OCI-LY1 (cell line): ENCODE measurements around the gene TNIP1.

ENCODE experiments used
- EZH2 ChIP-seq: fragments of 200-600 bp; sonication (generic), shearing (Covaris generic); IDR thresholded peaks from 2 replicates; pipeline ENCODE4 v1.8.0; 2017; ENCODE audit warnings: borderline replicate concordance, mixed run types, mild to moderate bottlenecking, antibody characterized with exemption, low read length, moderate library complexity, mixed read lengths
- TF ChIP-seq, protein P1 (sequence below): fragments of 200-600 bp; sonication (generic), shearing (Covaris generic); IDR thresholded peaks from 2 replicates; pipeline ENCODE4 v1.5.1; 2017; ENCODE audit warnings: mild to moderate bottlenecking, antibody characterized with exemption, low read length, moderate library complexity, mixed read lengths

DNA sequence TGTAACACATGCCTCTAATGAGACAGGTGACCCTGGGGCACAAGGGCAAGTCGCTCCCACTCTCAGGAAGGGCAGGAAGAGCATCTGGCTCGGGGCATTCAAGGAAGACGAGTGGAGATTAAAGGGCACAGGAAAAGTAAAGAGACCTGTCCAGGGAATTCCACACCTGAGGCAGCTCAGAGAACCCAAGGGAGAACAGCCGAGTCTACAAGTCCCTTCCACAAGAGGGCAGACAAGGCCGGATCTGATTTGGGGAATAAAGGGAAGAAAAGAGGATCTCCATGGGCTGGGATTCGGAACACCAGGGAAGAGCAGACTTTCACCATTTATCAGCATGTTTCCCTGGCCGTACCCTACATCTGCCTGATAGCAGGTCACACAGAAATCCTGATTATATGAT, 32.3 kb downstream of the TNIP1 start:
- TF ChIP-seq, protein P1, sequence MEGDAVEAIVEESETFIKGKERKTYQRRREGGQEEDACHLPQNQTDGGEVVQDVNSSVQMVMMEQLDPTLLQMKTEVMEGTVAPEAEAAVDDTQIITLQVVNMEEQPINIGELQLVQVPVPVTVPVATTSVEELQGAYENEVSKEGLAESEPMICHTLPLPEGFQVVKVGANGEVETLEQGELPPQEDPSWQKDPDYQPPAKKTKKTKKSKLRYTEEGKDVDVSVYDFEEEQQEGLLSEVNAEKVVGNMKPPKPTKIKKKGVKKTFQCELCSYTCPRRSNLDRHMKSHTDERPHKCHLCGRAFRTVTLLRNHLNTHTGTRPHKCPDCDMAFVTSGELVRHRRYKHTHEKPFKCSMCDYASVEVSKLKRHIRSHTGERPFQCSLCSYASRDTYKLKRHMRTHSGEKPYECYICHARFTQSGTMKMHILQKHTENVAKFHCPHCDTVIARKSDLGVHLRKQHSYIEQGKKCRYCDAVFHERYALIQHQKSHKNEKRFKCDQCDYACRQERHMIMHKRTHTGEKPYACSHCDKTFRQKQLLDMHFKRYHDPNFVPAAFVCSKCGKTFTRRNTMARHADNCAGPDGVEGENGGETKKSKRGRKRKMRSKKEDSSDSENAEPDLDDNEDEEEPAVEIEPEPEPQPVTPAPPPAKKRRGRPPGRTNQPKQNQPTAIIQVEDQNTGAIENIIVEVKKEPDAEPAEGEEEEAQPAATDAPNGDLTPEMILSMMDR, result no peak; the same call in 1 of the 2 replicates
- TF ChIP-seq EZH2, result no peak
